ENCODE measurements around the gene ASCC1.

DNA sequence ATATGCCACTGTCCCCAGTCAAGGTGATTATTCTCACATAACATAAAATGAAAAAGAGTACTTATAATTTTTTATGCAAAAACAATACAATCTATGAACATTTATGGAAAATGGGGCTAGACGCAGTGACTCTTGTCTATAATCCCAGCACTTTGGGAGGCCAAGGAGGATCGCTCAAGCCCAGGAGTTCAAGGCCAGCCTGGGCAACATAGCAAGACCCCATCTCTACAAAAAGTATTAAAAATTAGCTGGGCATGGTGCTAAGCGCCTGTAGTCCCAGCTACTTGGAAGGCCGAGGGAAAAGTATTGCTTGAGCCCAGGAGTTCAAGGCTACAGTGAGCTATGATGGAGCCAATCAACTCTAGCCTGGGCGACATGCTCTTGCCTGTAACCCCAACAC is 14.8 kb downstream of the ASCC1 start:
- TF ChIP-seq, protein P1, sequence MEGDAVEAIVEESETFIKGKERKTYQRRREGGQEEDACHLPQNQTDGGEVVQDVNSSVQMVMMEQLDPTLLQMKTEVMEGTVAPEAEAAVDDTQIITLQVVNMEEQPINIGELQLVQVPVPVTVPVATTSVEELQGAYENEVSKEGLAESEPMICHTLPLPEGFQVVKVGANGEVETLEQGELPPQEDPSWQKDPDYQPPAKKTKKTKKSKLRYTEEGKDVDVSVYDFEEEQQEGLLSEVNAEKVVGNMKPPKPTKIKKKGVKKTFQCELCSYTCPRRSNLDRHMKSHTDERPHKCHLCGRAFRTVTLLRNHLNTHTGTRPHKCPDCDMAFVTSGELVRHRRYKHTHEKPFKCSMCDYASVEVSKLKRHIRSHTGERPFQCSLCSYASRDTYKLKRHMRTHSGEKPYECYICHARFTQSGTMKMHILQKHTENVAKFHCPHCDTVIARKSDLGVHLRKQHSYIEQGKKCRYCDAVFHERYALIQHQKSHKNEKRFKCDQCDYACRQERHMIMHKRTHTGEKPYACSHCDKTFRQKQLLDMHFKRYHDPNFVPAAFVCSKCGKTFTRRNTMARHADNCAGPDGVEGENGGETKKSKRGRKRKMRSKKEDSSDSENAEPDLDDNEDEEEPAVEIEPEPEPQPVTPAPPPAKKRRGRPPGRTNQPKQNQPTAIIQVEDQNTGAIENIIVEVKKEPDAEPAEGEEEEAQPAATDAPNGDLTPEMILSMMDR (IDR thresholded peaks at IDR 0.05), result no peak
- no peak for TF ChIP-seq EZH2 (IDR thresholded peaks at IDR 0.05; ENCODE audit: borderline replicate concordance, insufficient read depth, low read depth, low read length, poor library complexity, severe bottlenecking)
